Activated CD8-positive, alpha-beta memory T cell treated with anti-CD3 and anti-CD28 coated beads for 24 hours (primary cell): ENCODE data around the gene LRRC26.
A peak's percentile ranks its signal among the peaks of the same experiment; 100 is the strongest.

Source experiments
- DNase-seq: peaks from one replicate; pipeline ENCODE4 v3.0.0-alpha.2; 2020

The LRRC26 gene

GRCh38 chr9:137198902-137199283, 29.0 kb upstream of the LRRC26 start:
- DNase-seq = no peak

- DNase-seq = no peak
Observed at GRCh38 chr9:137198051-137198901, 28.4 kb upstream of the LRRC26 start.

- no peak for DNase-seq
Observed at GRCh38 chr9:137195525-137196220, 25.8 kb upstream of the LRRC26 start.

- DNase-seq = no peak
Observed at GRCh38 chr9:137194909-137195308, 25.1 kb upstream of the LRRC26 start.

- no peak for DNase-seq
Observed at GRCh38 chr9:137194388-137194787, 24.5 kb upstream of the LRRC26 start.

- DNase-seq = no peak
Observed at GRCh38 chr9:137193771-137194170, 23.9 kb upstream of the LRRC26 start.

- no peak for DNase-seq
Observed at GRCh38 chr9:137192859-137193258, 23.0 kb upstream of the LRRC26 start.

GRCh38 chr9:137192448-137192780, 22.6 kb upstream of the LRRC26 start:
- no peak for DNase-seq

- no peak for DNase-seq
Observed at GRCh38 chr9:137191691-137192447, 22.0 kb upstream of the LRRC26 start.

GRCh38 chr9:137191245-137191644, 21.4 kb upstream of the LRRC26 start:
- DNase-seq = no peak

- no peak for DNase-seq
Observed at GRCh38 chr9:137190315-137190856, 20.5 kb upstream of the LRRC26 start.

- DNase-seq = no peak
Observed at GRCh38 chr9:137189297-137190295, 19.7 kb upstream of the LRRC26 start.

- DNase-seq = peak; percentile 98
Observed at GRCh38 chr9:137188490-137189296, 18.8 kb upstream of the LRRC26 start, which contains the start of the genes ANAPC2 and SSNA1. Gene ANAPC2 (minus strand): TSS chr9:137188560. CDS start chr9:137188532, 28 bp downstream. Gene SSNA1 (plus strand): TSS chr9:137188676. CDS start chr9:137188727, 51 bp downstream.

- DNase-seq = no peak
Observed at GRCh38 chr9:137188086-137188489, 18.2 kb upstream of the LRRC26 start.

- no peak for DNase-seq
Observed at GRCh38 chr9:137187386-137187785, 17.5 kb upstream of the LRRC26 start.

GRCh38 chr9:137186385-137186784, 16.5 kb upstream of the LRRC26 start:
- DNase-seq = no peak

- DNase-seq = no peak
Observed at GRCh38 chr9:137185921-137186320, 16.1 kb upstream of the LRRC26 start.

- DNase-seq = no peak
Observed at GRCh38 chr9:137184881-137185660, 15.2 kb upstream of the LRRC26 start.

- no peak for DNase-seq
Observed at GRCh38 chr9:137183980-137184595, 14.2 kb upstream of the LRRC26 start.

GRCh38 chr9:137182836-137183235, 13.0 kb upstream of the LRRC26 start:
- no peak for DNase-seq
